K562 (cell line): Measurements from ENCODE around the gene STUM. TPM values are rescaled to one million over a fixed set of nuclear protein-coding genes. Genes with fewer than 3 reads are reported as not detected.

Experiments used
- CHCHD3 ChIP-seq: fragments of 250-450 bp; sonication (Bioruptor Pico); IDR thresholded peaks from 2 replicates; pipeline ENCODE4 v2.1.2; 2022; ENCODE audit warnings: mild to moderate bottlenecking
- DLX4 ChIP-seq: fragments of 250-450 bp; sonication (Bioruptor Pico); IDR thresholded peaks from 2 replicates; pipeline ENCODE4 v1.6.1; 2021; ENCODE audit warnings: mild to moderate bottlenecking
- ETS2 ChIP-seq: IDR thresholded peaks from 2 replicates; pipeline ENCODE4 v1.6.1; 2016; ENCODE audit warnings: borderline replicate concordance, missing genetic modification characterization, mild to moderate bottlenecking, moderate library complexity, missing compliant biosample characterization; ENCODE audit not compliant: poor library complexity, severe bottlenecking
- GTF2E2 ChIP-seq: fragments of 200-800 bp; sonication (Bioruptor generic); IDR thresholded peaks from 2 replicates; pipeline ENCODE4 v1.6.1; 2016; ENCODE audit warnings: missing genetic modification characterization, missing compliant biosample characterization
- KLF1 ChIP-seq: fragments of 450-650 bp; IDR thresholded peaks from 2 replicates; pipeline ENCODE4 v1.6.1; 2016; ENCODE audit warnings: missing genetic modification characterization, missing compliant biosample characterization
- MTA2 ChIP-seq: fragments of 450-650 bp; IDR thresholded peaks from 2 replicates; pipeline ENCODE4 v1.6.1; 2016; ENCODE audit warnings: low read depth
- POU5F1 ChIP-seq: fragments of 150-350 bp; IDR thresholded peaks from 2 replicates; pipeline ENCODE4 v1.6.1; 2014; ENCODE audit warnings: borderline replicate concordance, low read length, low read depth, mild to moderate bottlenecking; ENCODE audit not compliant: partially characterized antibody
- PRMT5 ChIP-seq: sonication (generic); formaldehyde crosslinking; IDR thresholded peaks from 2 replicates; pipeline ENCODE4 v1.5.0; 2020; ENCODE audit warnings: missing genetic modification reagents
- RBM34 ChIP-seq: fragments of 200-400 bp; formaldehyde crosslinking; IDR thresholded peaks from 2 replicates; pipeline ENCODE4 v1.6.1; 2018; ENCODE audit warnings: low read length, borderline replicate concordance; ENCODE audit not compliant: insufficient read depth
- SFPQ ChIP-seq: fragments of 200-400 bp; formaldehyde crosslinking; IDR thresholded peaks from 2 replicates; pipeline ENCODE4 v1.6.1; 2017; ENCODE audit warnings: mild to moderate bottlenecking, low read depth, low read length, moderate library complexity
- STAT5B ChIP-seq: fragments of 250-450 bp; sonication (Bioruptor Pico); IDR thresholded peaks from 2 replicates; pipeline ENCODE4 v1.8.0; 2021; ENCODE audit warnings: mild to moderate bottlenecking, inconsistent platforms
- TGIF2 ChIP-seq: sonication (generic); formaldehyde crosslinking; IDR thresholded peaks from 2 replicates; pipeline ENCODE4 v1.8.1; 2022; ENCODE audit warnings: mild to moderate bottlenecking, missing genetic modification reagents, moderate library complexity
- U2AF1 ChIP-seq: fragments of 200-400 bp; formaldehyde crosslinking; optimal IDR thresholded peaks from 2 replicates; pipeline ENCODE3; 2017; ENCODE audit warnings: mild to moderate bottlenecking, low read depth, low read length, moderate library complexity
- ZC3H4 ChIP-seq: sonication (generic); formaldehyde crosslinking; IDR thresholded peaks from 2 replicates; pipeline ENCODE4 v1.9.0; 2021; ENCODE audit warnings: missing genetic modification reagents, borderline replicate concordance
- ZNF586 ChIP-seq: fragments of 450-650 bp; formaldehyde crosslinking; conservative IDR thresholded peaks from 2 replicates; pipeline ENCODE4 v1.4.0; 2020; ENCODE audit warnings: mild to moderate bottlenecking, moderate library complexity
- ZNF609 ChIP-seq: sonication (generic); formaldehyde crosslinking; IDR thresholded peaks from 2 replicates; pipeline ENCODE4 v1.8.1; 2023; ENCODE audit warnings: missing genetic modification reagents, mild to moderate bottlenecking, borderline replicate concordance
- polyA plus RNA-seq, 8 experiments: library from polyadenylated mRNA; depleted of rRNA in 4 of 8; stranded (reverse) in 5 of 8; unstranded in 3 of 8; fragments of >200 nt; fragmentation: Nextera tagmentation in 2 of 8; fragmentation: Illumina TruSeq in 1 of 8; extraction: Ambion mirVana in 2 of 8; extraction: Trizol in 1 of 8; gene quantifications; 2 replicates each; pipeline versions ENCODE4 v1.2.1 to v1.2.3, GENCODE V29; 2011 to 2014; ENCODE audit warnings: inconsistent platforms in 1 of 8, missing spikeins in 1 of 8
- total RNA-seq, 7 experiments: library from RNA; depleted of rRNA in 6 of 7; stranded (reverse); fragments of >200 nt in 6 of 7; fragmentation: Illumina TruSeq in 2 of 7; extraction: Trizol in 2 of 7; gene quantifications; 2 replicates each; pipeline versions ENCODE4 v1.2.1 to v1.2.3, GENCODE V29; 2011 to 2021; ENCODE audit warnings: low replicate concordance in 1 of 7
- TF ChIP-seq, protein P1 (sequence below): IDR thresholded peaks from 2 replicates; pipeline ENCODE4 v1.6.1; 2011; ENCODE audit warnings: borderline replicate concordance, low read depth, mild to moderate bottlenecking, moderate library complexity, low read length; ENCODE audit not compliant: insufficient read depth, poor library complexity, severe bottlenecking

STUM gene
- total and polyA plus RNA-seq, 9 of the 15 experiments (the other 6 are each of a cell fraction or from before 2014, with no cell fraction given) = not detected

DNA sequence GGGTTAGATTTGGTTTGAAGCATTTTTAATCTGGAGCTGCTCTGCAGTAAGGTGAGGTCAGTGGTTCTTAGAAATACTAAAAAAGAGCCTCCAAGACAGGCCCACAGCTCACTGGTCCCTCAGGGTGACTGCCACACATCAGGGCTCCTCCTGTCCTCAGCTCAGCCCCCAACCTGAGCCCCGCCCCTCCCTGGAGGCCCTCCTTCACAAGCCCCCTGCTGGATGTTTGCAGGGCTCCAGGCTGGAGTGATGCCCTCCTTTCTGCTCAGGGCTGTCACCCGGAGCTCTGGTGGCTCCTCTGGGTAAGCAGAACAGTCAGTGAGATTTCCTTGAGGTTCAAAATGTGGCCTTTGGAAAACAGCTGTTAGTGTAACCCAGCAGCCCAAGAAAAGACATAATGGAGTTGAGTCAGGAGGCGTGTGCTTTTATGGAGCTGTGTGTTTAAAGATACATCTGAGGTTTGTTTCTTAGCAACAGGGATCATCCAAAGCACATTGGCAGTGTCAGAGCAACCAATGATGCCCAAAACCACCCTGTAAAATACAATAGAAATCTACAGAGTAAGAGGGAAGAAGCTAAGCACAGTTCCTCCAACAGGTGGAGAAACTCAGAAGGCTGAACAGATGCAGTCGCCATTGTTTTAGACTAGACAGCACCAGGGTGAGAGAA, 21.4 kb downstream of the STUM start (continued):
- TF ChIP-seq SFPQ (no peak), DLX4 (CRISPR knock-in tag) (no peak), ZC3H4 (CRISPR knock-in tag) (no peak), POU5F1 (no peak), MTA2 (no peak), ETS2 (tag) (no peak), ZNF609 (CRISPR knock-in tag) (no peak), KLF1 (tag) (no peak), U2AF1 (no peak), PRMT5 (no peak), ZNF586 (CRISPR knock-in tag) (no peak), GTF2E2 (tag) (no peak), STAT5B (CRISPR knock-in tag) (no peak), RBM34 (no peak), TGIF2 (CRISPR knock-in tag) (no peak), CHCHD3 (CRISPR knock-in tag) (no peak)
- TF ChIP-seq, protein P1, sequence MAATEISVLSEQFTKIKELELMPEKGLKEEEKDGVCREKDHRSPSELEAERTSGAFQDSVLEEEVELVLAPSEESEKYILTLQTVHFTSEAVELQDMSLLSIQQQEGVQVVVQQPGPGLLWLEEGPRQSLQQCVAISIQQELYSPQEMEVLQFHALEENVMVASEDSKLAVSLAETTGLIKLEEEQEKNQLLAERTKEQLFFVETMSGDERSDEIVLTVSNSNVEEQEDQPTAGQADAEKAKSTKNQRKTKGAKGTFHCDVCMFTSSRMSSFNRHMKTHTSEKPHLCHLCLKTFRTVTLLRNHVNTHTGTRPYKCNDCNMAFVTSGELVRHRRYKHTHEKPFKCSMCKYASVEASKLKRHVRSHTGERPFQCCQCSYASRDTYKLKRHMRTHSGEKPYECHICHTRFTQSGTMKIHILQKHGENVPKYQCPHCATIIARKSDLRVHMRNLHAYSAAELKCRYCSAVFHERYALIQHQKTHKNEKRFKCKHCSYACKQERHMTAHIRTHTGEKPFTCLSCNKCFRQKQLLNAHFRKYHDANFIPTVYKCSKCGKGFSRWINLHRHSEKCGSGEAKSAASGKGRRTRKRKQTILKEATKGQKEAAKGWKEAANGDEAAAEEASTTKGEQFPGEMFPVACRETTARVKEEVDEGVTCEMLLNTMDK = peak; percentile 85
